ENCODE results near the gene FARP2. TPM values are rescaled to one million over a fixed set of nuclear protein-coding genes. Genes with fewer than 3 reads are reported as not detected.

FARP2 gene
- total and polyA plus RNA-seq, 10 of the 15 experiments (the other 5 are each of a cell fraction or from before 2014, with no cell fraction given) = 5.5 to 67.5 (median 36.8) TPM

DNA sequence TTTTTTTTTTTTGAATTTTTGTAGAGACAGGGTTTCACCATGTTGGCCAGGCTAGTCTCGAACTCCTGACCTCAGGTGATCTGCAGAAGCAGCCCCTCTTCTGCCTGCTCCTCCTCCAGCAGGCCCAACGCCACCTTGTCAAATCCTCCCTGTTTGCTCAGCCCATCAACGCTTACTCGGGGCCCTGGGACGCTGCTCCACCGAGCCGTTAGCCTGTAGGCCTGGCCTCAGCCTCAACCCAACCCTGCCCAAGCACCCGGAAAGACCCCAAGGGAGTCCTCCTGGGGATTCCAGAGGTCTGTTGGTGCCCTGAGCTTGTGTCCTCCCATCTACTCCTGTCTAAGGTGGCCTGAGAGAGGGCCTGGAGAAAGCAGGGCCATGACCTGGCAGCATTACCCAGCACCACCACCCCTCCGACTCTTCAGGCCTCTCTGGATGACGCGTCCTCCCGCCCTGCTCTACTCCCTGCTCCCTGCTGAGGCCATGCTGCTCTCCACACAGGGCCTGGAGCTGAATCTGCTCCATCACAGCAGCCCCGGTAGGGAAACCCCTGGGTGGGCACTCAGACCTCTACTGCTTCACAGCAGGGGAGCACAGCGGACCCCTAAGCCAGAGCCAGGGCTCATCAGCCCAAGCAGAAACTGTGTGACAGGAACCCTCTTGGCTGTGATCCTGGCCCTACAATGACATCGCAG is 149.1 kb downstream of the FARP2 start:
- DNase-seq (ENCODE audit: low read depth, low spot score) (no peak), ATAC-seq (no peak), FAIRE-seq (no peak)
- H3K9me3 ChIP-seq (replicated peaks; ENCODE audit: control insufficient read depth, insufficient read depth, low read length) = no peaks in the 10 kb centered on the region
- RAD21 ChIA-PET (ENCODE audit: unreplicated experiment) = no interaction called here
- no peak overlapping the region for H3K27ac ChIP-seq (ENCODE audit: control insufficient read depth, insufficient read depth)
- peak overlapping the region; percentile 17; the same call in 1 of the 2 replicates for H3K4me2 ChIP-seq (ENCODE audit: control insufficient read depth, insufficient read depth)
- H3K4me1 ChIP-seq (ENCODE audit: control insufficient read depth, insufficient read depth, low read length) = peaks cover 16% of the 10 kb centered on the region
- H4K20me1 ChIP-seq (ENCODE audit: control insufficient read depth, insufficient read depth) = peaks cover 2% of the 10 kb centered on the region; the same call in 1 of the 2 replicates
- BruUV-seq (replicated peaks) = no TSS peak
- CTCF ChIA-PET = no interaction called here
- no peaks in the 10 kb centered on the region for H3K27me3 ChIP-seq (replicated peaks in 1 of 2; ENCODE audit: control insufficient read depth in 2 of 2, insufficient read depth in 2 of 2, low read length in 1 of 2)
- POLR2A ChIA-PET = no interaction called here
- in situ Hi-C loops (cut with MboI) = no loop called here
- no peak overlapping the region for H2AFZ ChIP-seq (ENCODE audit: control insufficient read depth, low read depth, low read length)
- H3K4me3 ChIP-seq = no peak overlapping the region; the same call in 1 of the 2 replicates
- intact Hi-C loops (cut with micrococcal nuclease; ENCODE audit: unreplicated experiment) = loop anchor here (5.0 kb wide), 2 partner anchors 107 to 148 kb away; partner anchors contain the start of gene FARP2
- H3K79me2 ChIP-seq (ENCODE audit: control insufficient read depth, insufficient read depth, low read length) = peaks cover 33% of the 10 kb centered on the region
- WGBS (ENCODE audit: insufficient coverage, insufficient replicate concordance, low lambda C conversion rate, missing lambda C conversion rate) = 95% methylated on average over 14 of the region's 15 CpGs
- SMC1A ChIA-PET (ENCODE audit: uncharacterized antibody, unreplicated experiment) = no interaction called here
- peaks cover 0 to 4% of the 10 kb centered on the region in 2 experiments; a peak in 3 of 4 replicates for H3K36me3 ChIP-seq (ENCODE audit: control insufficient read depth in 2 of 2, insufficient read depth in 2 of 2, low read length in 1 of 2)
- no peak overlapping the region for H3K9ac ChIP-seq (ENCODE audit: control insufficient read depth, insufficient read depth, low read length)
- TF ChIP-seq, protein P1, sequence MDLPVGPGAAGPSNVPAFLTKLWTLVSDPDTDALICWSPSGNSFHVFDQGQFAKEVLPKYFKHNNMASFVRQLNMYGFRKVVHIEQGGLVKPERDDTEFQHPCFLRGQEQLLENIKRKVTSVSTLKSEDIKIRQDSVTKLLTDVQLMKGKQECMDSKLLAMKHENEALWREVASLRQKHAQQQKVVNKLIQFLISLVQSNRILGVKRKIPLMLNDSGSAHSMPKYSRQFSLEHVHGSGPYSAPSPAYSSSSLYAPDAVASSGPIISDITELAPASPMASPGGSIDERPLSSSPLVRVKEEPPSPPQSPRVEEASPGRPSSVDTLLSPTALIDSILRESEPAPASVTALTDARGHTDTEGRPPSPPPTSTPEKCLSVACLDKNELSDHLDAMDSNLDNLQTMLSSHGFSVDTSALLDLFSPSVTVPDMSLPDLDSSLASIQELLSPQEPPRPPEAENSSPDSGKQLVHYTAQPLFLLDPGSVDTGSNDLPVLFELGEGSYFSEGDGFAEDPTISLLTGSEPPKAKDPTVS (IDR thresholded peaks at IDR 0.05; ENCODE audit: low read depth, low read length) = no peak
- TF ChIP-seq SMARCA5 (IDR thresholded peaks at IDR 0.05) (no peak), GABPA (IDR thresholded peaks at IDR 0.05; ENCODE audit: low read depth) (no peak), SREBF2 (IDR thresholded peaks at IDR 0.05; ENCODE audit: low read length) (no peak), POLR2AphosphoS2 (IDR thresholded peaks at IDR 0.05; ENCODE audit: low read depth, low read length) (no peak), RCOR1 (conservative IDR thresholded peaks at IDR 0.05; ENCODE audit: low read depth, low read length) (no peak), NFYA (IDR thresholded peaks at IDR 0.05; ENCODE audit: borderline replicate concordance, low read depth, low read length) (no peak), NFYB (IDR thresholded peaks at IDR 0.05; ENCODE audit: insufficient read depth, low read depth, low read length) (no peak), CHD4 (IDR thresholded peaks at IDR 0.05) (no peak), KAT2A (conservative IDR thresholded peaks at IDR 0.05; ENCODE audit: control insufficient read depth, low read depth, low read length) (no peak), FOXK2 (IDR thresholded peaks at IDR 0.05) (no peak), RAD21 (IDR thresholded peaks at IDR 0.05; ENCODE audit: insufficient read depth, low read depth, low read length) (no peak), BRCA1 (IDR thresholded peaks at IDR 0.05; ENCODE audit: low read depth, low read length) (no peak), HDGF (IDR thresholded peaks at IDR 0.05) (no peak), ASH2L (IDR thresholded peaks at IDR 0.05; ENCODE audit: borderline replicate concordance, low read depth) (no peak)
- TF ChIP-seq, protein P2, sequence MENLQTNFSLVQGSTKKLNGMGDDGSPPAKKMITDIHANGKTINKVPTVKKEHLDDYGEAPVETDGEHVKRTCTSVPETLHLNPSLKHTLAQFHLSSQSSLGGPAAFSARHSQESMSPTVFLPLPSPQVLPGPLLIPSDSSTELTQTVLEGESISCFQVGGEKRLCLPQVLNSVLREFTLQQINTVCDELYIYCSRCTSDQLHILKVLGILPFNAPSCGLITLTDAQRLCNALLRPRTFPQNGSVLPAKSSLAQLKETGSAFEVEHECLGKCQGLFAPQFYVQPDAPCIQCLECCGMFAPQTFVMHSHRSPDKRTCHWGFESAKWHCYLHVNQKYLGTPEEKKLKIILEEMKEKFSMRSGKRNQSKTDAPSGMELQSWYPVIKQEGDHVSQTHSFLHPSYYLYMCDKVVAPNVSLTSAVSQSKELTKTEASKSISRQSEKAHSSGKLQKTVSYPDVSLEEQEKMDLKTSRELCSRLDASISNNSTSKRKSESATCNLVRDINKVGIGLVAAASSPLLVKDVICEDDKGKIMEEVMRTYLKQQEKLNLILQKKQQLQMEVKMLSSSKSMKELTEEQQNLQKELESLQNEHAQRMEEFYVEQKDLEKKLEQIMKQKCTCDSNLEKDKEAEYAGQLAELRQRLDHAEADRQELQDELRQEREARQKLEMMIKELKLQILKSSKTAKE (IDR thresholded peaks at IDR 0.05; ENCODE audit: low read depth, poor library complexity, severe bottlenecking) = no peak
- TF ChIP-seq, protein P3, sequence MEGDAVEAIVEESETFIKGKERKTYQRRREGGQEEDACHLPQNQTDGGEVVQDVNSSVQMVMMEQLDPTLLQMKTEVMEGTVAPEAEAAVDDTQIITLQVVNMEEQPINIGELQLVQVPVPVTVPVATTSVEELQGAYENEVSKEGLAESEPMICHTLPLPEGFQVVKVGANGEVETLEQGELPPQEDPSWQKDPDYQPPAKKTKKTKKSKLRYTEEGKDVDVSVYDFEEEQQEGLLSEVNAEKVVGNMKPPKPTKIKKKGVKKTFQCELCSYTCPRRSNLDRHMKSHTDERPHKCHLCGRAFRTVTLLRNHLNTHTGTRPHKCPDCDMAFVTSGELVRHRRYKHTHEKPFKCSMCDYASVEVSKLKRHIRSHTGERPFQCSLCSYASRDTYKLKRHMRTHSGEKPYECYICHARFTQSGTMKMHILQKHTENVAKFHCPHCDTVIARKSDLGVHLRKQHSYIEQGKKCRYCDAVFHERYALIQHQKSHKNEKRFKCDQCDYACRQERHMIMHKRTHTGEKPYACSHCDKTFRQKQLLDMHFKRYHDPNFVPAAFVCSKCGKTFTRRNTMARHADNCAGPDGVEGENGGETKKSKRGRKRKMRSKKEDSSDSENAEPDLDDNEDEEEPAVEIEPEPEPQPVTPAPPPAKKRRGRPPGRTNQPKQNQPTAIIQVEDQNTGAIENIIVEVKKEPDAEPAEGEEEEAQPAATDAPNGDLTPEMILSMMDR (IDR thresholded peaks at IDR 0.05 in 2 of 3, conservative IDR thresholded peaks at IDR 0.05 in 1 of 3; ENCODE audit: control insufficient read depth in 2 of 3, extremely low read depth in 1 of 3, insufficient read depth in 1 of 3, low read depth in 3 of 3, low read length in 3 of 3) = no peak

Measured in GM12878 (cell line).